GM21360 (cell line): ENCODE results near the gene LDLRAD4.
"Not testable (repeated sequence)": the region's sequence is repeated elsewhere in the genome, so short reads cannot be mapped to it uniquely, and the experiment has no call there.

Source experiments
- ATAC-seq: cut with Tn5 transposase; IDR thresholded peaks from one replicate; pipeline ENCODE4 v1.9.1; 2021; ENCODE audit warnings: mild to moderate bottlenecking, moderate library complexity; ENCODE audit not compliant: unreplicated experiment

Gene LDLRAD4

GRCh38 chr18:13680612-13681011 is 462.1 kb downstream of the LDLRAD4 start:
- ATAC-seq = no peak

GRCh38 chr18:13681701-13682100 is 463.1 kb downstream of the LDLRAD4 start:
- no peak for ATAC-seq

- ATAC-seq = no peak
Observed at GRCh38 chr18:13684546-13684945, 466.0 kb downstream of the LDLRAD4 start.

- ATAC-seq = no peak
Observed at GRCh38 chr18:13688191-13689136, 469.9 kb downstream of the LDLRAD4 start.

GRCh38 chr18:13690060-13690459 is 471.5 kb downstream of the LDLRAD4 start:
- not testable (repeated sequence) for ATAC-seq

- not testable (repeated sequence) for ATAC-seq
Observed at GRCh38 chr18:13695337-13695736, 476.8 kb downstream of the LDLRAD4 start.

GRCh38 chr18:13696961-13697360 is 478.4 kb downstream of the LDLRAD4 start:
- ATAC-seq = no peak

- no peak for ATAC-seq
Observed at GRCh38 chr18:13700153-13700552, 481.6 kb downstream of the LDLRAD4 start.
